Muscle layer of colon (tissue), 2 donors: Measurements from ENCODE around the gene AAR2.

Experiments
- H3K27ac ChIP-seq: one replicate; pipeline ENCODE4 v1.7.0; 2013; ENCODE audit warnings: low read depth, mild to moderate bottlenecking, low read length, moderate library complexity
- H3K27me3 ChIP-seq, 2 donors: one replicate each; pipeline ENCODE4 v1.7.0; 2013; ENCODE audit warnings: low read length in 2 of 2, mild to moderate bottlenecking in 2 of 2; ENCODE audit not compliant: insufficient read depth in 2 of 2, control insufficient read depth in 1 of 2
- H3K36me3 ChIP-seq: one replicate; pipeline ENCODE4 v1.7.0; 2013; ENCODE audit warnings: mild to moderate bottlenecking, low read length; ENCODE audit not compliant: insufficient read depth
- H3K4me1 ChIP-seq: one replicate; pipeline ENCODE4 v1.7.0; 2013; ENCODE audit warnings: mild to moderate bottlenecking, low read length; ENCODE audit not compliant: insufficient read depth
- H3K4me3 ChIP-seq, 2 donors: one replicate each; pipeline ENCODE4 v1.7.0; 2013; ENCODE audit warnings: low read length in 2 of 2, low read depth in 1 of 2, mild to moderate bottlenecking in 1 of 2, moderate library complexity in 1 of 2
- H3K9ac ChIP-seq: one replicate; pipeline ENCODE4 v1.7.0; 2013; ENCODE audit warnings: low read length
- H3K9me3 ChIP-seq: one replicate; pipeline ENCODE4 v1.7.0; 2013; ENCODE audit warnings: mild to moderate bottlenecking, low read length
- donor health status: abdominal sarcoma.
- donor health status: Adenocarcinoma of cecum.

Gene AAR2

DNA sequence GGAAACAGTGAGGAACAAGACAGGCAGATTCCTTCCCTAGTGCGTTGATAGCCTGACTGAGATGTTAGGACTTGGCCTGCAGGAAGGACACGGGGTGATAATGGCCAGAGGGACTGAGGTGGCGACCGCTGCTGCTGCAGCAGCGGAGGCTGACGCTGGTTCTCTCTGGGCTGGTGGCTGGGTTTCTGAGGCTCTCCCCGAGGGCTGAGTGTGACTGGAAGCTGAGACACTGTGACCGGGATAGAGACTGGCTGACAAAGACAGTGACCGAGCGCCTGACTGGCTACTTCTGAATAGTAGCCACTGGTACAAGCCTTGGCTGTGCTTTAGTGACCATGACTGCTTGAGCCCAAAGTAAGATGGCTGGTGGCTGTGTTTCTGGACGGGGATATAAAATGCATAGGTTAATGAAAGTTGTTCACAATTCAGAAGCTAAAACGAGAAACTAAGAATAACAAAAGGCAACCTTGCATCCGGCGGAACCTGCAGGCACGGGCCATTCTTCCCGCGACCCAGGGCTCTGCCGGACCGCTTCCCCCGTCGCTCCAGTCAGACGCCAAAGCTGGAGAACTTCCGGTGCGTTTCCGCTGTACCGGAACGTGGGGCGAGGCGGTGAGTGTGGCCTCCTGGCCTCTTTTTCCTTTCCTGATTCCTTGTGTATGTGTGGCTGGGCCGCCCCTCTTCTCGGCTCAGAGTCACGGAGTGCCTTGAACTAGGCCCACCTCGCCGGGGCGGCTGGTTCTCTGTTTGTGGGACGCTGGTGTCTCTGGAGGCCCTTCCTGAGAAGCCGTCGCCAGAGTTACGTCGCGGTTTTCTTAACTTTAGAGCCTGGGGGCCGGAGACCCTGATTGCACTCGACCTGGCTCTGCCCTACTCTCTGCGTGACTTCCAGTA lies at the start of gene AAR2:
AAR2 (plus strand) TSS at position 587 of the 894 bp plus-strand sequence. CDS start 3,391 bp downstream, outside the sequence.
- Histone ChIP-seq H3K4me3 (peak within 1 kb of the TSS; percentile 85 to 99), H3K9me3 (no peaks in the 10 kb centered on the region), H3K27me3 (no peaks in the 10 kb centered on the region), H3K27ac (peak within 1 kb of the TSS; percentile 84), H3K36me3 (peaks cover 11% of the 10 kb centered on the region), H3K9ac (peak within 1 kb of the TSS; percentile 72), H3K4me1 (peaks cover 20% of the 10 kb centered on the region)

- Histone ChIP-seq H3K9ac (no peak overlapping the region), H3K9me3 (no peaks in the 10 kb centered on the region), H3K27me3 (no peaks in the 10 kb centered on the region), H3K4me1 (no peaks in the 10 kb centered on the region), H3K36me3 (peaks cover 56% of the 10 kb centered on the region), H3K4me3 (no peak overlapping the region), H3K27ac (no peak overlapping the region)
Observed at GRCh38 chr20:36193977-36194712, 42.1 kb upstream of the AAR2 start.

- Histone ChIP-seq H3K27me3 (no peaks in the 10 kb centered on the region), H3K4me1 (no peaks in the 10 kb centered on the region), H3K4me3 (no peak overlapping the region), H3K9ac (no peak overlapping the region), H3K27ac (no peak overlapping the region), H3K36me3 (peaks cover 38% of the 10 kb centered on the region), H3K9me3 (no peaks in the 10 kb centered on the region)
Observed at GRCh38 chr20:36196676-36197075, 39.6 kb upstream of the AAR2 start.

DNA sequence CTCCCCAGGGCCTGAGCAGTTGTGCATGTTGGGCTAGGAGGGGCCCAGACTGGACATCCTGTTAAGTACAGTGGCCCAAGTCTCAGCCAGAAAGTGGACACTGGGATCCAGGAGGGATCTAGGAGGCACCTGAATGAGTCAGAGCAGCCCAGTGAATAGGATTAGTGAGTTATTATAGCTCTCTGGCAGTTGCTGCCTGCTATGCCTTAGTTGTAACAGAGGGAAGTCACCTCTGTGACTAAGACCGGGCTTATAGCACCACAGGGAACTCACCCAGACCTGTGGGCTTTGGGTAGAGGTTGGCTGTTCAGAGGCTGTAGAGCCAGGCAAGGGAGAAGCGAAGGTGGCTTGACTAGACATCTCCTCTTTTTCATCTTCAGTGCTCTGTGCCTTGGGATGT lies 39.0 kb upstream of the AAR2 start:
- Histone ChIP-seq H3K36me3 (peaks cover 38% of the 10 kb centered on the region), H3K27me3 (no peaks in the 10 kb centered on the region), H3K9ac (no peak overlapping the region)

GRCh38 chr20:36199345-36200257 lies 36.7 kb upstream of the AAR2 start:
- Histone ChIP-seq H3K36me3 (peaks cover 26% of the 10 kb centered on the region), H3K9ac (no peak overlapping the region), H3K9me3 (no peaks in the 10 kb centered on the region), H3K4me1 (no peaks in the 10 kb centered on the region), H3K4me3 (no peak overlapping the region), H3K27ac (no peak overlapping the region), H3K27me3 (no peaks in the 10 kb centered on the region)

More for the DNA sequence above, 39.0 kb upstream of the AAR2 start:
- no peak overlapping the region for H3K4me3 ChIP-seq
- H3K9me3 ChIP-seq: no peaks in the 10 kb centered on the region
- no peak overlapping the region for H3K27ac ChIP-seq
- H3K4me1 ChIP-seq: no peaks in the 10 kb centered on the region

GRCh38 chr20:36200451-36200850 lies 35.8 kb upstream of the AAR2 start:
- Histone ChIP-seq H3K36me3 (peaks cover 20% of the 10 kb centered on the region), H3K4me3 (no peak overlapping the region), H3K4me1 (no peaks in the 10 kb centered on the region), H3K27me3 (no peaks in the 10 kb centered on the region), H3K27ac (no peak overlapping the region), H3K9me3 (no peaks in the 10 kb centered on the region), H3K9ac (no peak overlapping the region)

- Histone ChIP-seq H3K27me3 (no peaks in the 10 kb centered on the region), H3K4me1 (no peaks in the 10 kb centered on the region), H3K4me3 (no peak overlapping the region), H3K27ac (no peak overlapping the region), H3K9me3 (no peaks in the 10 kb centered on the region), H3K9ac (no peak overlapping the region), H3K36me3 (peaks cover 20% of the 10 kb centered on the region)
Observed at GRCh38 chr20:36201198-36201597, 35.1 kb upstream of the AAR2 start.

GRCh38 chr20:36202891-36203338 lies 33.4 kb upstream of the AAR2 start:
- H3K4me1 ChIP-seq: no peaks in the 10 kb centered on the region
- peaks cover 13% of the 10 kb centered on the region for H3K36me3 ChIP-seq
- H3K9me3 ChIP-seq: no peaks in the 10 kb centered on the region
- no peak overlapping the region for H3K9ac ChIP-seq
- no peak overlapping the region for H3K27ac ChIP-seq
- H3K27me3 ChIP-seq: no peaks in the 10 kb centered on the region
- no peak overlapping the region for H3K4me3 ChIP-seq

DNA sequence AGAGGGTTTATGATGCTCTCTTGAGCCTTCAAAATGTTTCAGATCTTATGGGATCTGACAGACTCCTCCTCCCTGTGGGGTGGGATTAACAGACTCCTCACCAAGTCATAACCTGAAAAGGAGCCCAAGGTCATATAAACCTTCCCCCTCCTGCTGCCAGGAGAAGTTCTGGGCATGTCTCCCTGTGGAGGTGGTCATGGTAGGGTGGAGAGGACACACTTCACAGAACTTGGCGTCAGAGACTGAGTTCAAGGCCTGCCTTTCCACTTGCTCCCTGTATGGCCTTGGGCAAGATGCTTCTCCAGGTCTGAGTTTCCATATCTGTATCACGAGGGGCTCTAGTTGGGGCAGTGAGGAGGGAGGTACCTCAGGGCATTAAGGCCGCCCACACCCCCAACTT lies 32.4 kb upstream of the AAR2 start:
- no peaks in the 10 kb centered on the region for H3K9me3 ChIP-seq
- H3K4me3 ChIP-seq: no peak overlapping the region
- no peaks in the 10 kb centered on the region for H3K27me3 ChIP-seq
- H3K36me3 ChIP-seq: peaks cover 15% of the 10 kb centered on the region
- no peak overlapping the region for H3K27ac ChIP-seq
- H3K4me1 ChIP-seq: no peaks in the 10 kb centered on the region
- no peak overlapping the region for H3K9ac ChIP-seq

DNA sequence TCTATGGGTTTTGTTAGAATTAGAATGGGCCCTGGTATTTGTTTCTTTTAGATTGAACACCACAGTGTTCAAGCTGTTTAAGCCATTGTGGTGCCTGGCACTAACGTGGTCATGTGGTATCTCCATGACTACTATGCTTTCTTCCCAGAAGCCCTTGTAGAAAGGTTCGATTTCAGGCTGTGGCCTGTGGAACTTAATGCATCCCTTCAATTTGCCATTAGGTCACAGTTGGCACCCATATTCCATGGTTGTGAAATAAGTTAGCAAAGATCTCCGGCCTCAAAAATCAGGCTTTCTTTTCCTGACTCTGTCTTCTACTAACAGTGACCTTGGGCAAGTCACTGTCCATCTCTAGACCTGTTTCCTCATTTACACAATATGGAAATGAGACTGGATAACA lies 31.3 kb upstream of the AAR2 start:
- Histone ChIP-seq H3K9me3 (no peaks in the 10 kb centered on the region), H3K36me3 (peaks cover 23% of the 10 kb centered on the region), H3K27ac (no peak overlapping the region), H3K4me1 (no peaks in the 10 kb centered on the region), H3K4me3 (no peak overlapping the region), H3K9ac (no peak overlapping the region), H3K27me3 (no peaks in the 10 kb centered on the region)

DNA sequence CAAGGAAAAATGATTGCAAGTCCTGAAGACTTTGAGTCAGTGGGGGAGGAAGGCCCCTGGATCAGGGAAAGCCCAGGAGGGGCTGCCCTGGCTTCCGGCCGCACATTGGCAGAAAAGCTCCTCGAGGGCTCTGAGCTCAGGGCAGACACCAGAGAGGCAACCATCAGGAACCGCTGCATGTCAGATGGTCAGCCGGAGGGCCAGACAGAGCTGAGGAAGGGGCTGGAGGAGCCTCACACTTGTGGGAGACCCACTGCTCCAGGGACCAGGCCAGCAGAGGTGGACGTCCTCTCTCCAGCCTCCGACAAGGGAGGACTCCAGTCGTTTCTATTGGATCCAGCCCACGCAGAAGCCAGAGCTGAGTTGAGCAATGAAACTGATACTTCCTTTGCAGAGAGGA lies 30.2 kb upstream of the AAR2 start:
- Histone ChIP-seq H3K36me3 (peaks cover 24% of the 10 kb centered on the region), H3K4me1 (no peaks in the 10 kb centered on the region)

More for the DNA sequence above, 30.2 kb upstream of the AAR2 start:
- H3K27ac ChIP-seq: no peak overlapping the region
- H3K9me3 ChIP-seq: no peaks in the 10 kb centered on the region
- no peak overlapping the region for H3K4me3 ChIP-seq
- no peaks in the 10 kb centered on the region for H3K27me3 ChIP-seq
- no peak overlapping the region for H3K9ac ChIP-seq
